ENCODE data around the gene TRIP11. TPM values are rescaled to one million over a fixed set of nuclear protein-coding genes. Genes with fewer than 3 reads are reported as not detected.

TRIP11 gene
- polyA plus RNA-seq, 1 donor = 45.8 TPM

GRCh38 chr14:91957876-91958313 is 82.0 kb downstream of the TRIP11 start:
- no peak for DNase-seq

- DNase-seq = no peak
Observed at GRCh38 chr14:91956616-91957015, 83.2 kb downstream of the TRIP11 start.

GRCh38 chr14:91955168-91955567 is 84.7 kb downstream of the TRIP11 start:
- DNase-seq = no peak

GRCh38 chr14:91953170-91953985 is 86.5 kb downstream of the TRIP11 start:
- DNase-seq = no peak

GRCh38 chr14:91947475-91948184 is 92.2 kb downstream of the TRIP11 start, which contains the start of gene FBLN5:
FBLN5 (minus strand) TSS chr14:91947694; CDS start chr14:91947229, 465 bp downstream.
- peak; percentile 69 for DNase-seq

- no peak for DNase-seq
Observed at GRCh38 chr14:91946622-91947474, 93.0 kb downstream of the TRIP11 start.

- no peak for DNase-seq
Observed at GRCh38 chr14:91945751-91946621, 93.9 kb downstream of the TRIP11 start.

- DNase-seq = no peak
Observed at GRCh38 chr14:91942946-91943345, 96.9 kb downstream of the TRIP11 start.

- DNase-seq = no peak
Observed at GRCh38 chr14:91942128-91942527, 97.7 kb downstream of the TRIP11 start.

- DNase-seq = no peak
Observed at GRCh38 chr14:91940209-91940608, 99.7 kb downstream of the TRIP11 start.

- no peak for DNase-seq
Observed at GRCh38 chr14:91935586-91935985, 104.3 kb downstream of the TRIP11 start.

- DNase-seq = no peak
Observed at GRCh38 chr14:91934554-91935285, 105.1 kb downstream of the TRIP11 start.

- DNase-seq = no peak
Observed at GRCh38 chr14:91931478-91932088, 108.3 kb downstream of the TRIP11 start.

GRCh38 chr14:91929700-91930099 is 110.2 kb downstream of the TRIP11 start:
- no peak for DNase-seq

- DNase-seq = no peak
Observed at GRCh38 chr14:91927800-91928199, 112.1 kb downstream of the TRIP11 start.

- DNase-seq = no peak
Observed at GRCh38 chr14:91927191-91927590, 112.7 kb downstream of the TRIP11 start.

- no peak for DNase-seq
Observed at GRCh38 chr14:91926131-91926890, 113.5 kb downstream of the TRIP11 start.

GRCh38 chr14:91925727-91926121 is 114.1 kb downstream of the TRIP11 start:
- no peak for DNase-seq

GRCh38 chr14:91925001-91925726 is 114.7 kb downstream of the TRIP11 start:
- DNase-seq = no peak

All from left kidney (tissue), 2 donors.